K562 (cell line): ENCODE data around the gene CDHR2. TPM values are rescaled to one million over a fixed set of nuclear protein-coding genes. Genes with fewer than 3 reads are reported as not detected.

ENCODE experiments used
- ATAC-seq: fragments of 200-7000 bp; cut with Tn5 transposase; 3 replicates; pipeline ENCODE4 v1.9.1; 2020; ENCODE audit warnings: moderate library complexity
- BruUV-seq: library from RNA; stranded (reverse); fragments of 400-500 nt; replicated peaks from 2 replicates; lab custom pipeline; 2021; lab: Mats Ljungman, UMichigan
- CTCF ChIA-PET: fragments of 300-600 bp; formaldehyde crosslinking; extraction: SDS; loops from one replicate; lab custom pipeline; 2021; ENCODE audit warnings: low intra/inter-chr PET ratio; lab: Yijun Ruan, JAX
- POLR2A ChIA-PET: fragments of 300-600, 350-650 bp; sonication (Branson Sonifier 250); formaldehyde crosslinking; extraction: SDS; loops from one replicate; lab custom pipeline; 2021; ENCODE audit warnings: antibody characterized with exemption, inconsistent platforms; lab: Yijun Ruan, JAX
- DNase-seq, 4 experiments: peaks; one replicate each; pipeline versions ENCODE4 v3.0.0 to v3.0.0-alpha.2; 2011 to 2018; ENCODE audit warnings: low spot score in 3 of 4, mixed read lengths in 3 of 4; ENCODE audit errors: extremely low read depth in 1 of 4
- FAIRE-seq: peaks from 2 replicates; lab custom pipeline; 2011; peaks lifted over from hg19 to GRCh38; lab: Jason Lieb, UNC
- H2AFZ ChIP-seq: 2 replicates; pipeline ENCODE4 v1.6.0; 2011; ENCODE audit warnings: low read depth, low read length, control low read depth, inconsistent platforms
- H3K27ac ChIP-seq: fragments of 200-600 bp; 3 replicates; pipeline ENCODE4 v1.8.0; 2011; ENCODE audit warnings: low read depth, mild to moderate bottlenecking, control low read depth, inconsistent platforms, low read length, moderate library complexity, mixed read lengths; ENCODE audit errors: extremely low read depth
- H3K27me3 ChIP-seq, 2 experiments: fragments of 300-600 bp in 1 of 2; 2 replicates in 1 of 2; 3 replicates in 1 of 2; pipeline versions ENCODE4 v1.6.0 to v1.8.0; 2011; ENCODE audit warnings: inconsistent platforms in 2 of 2, low read length in 2 of 2, mild to moderate bottlenecking in 1 of 2, mixed read lengths in 1 of 2, moderate library complexity in 1 of 2; ENCODE audit not compliant: control insufficient read depth in 2 of 2, insufficient read depth in 2 of 2
- H3K36me3 ChIP-seq: fragments of 300-600 bp; 3 replicates; pipeline ENCODE4 v1.8.0; 2011; ENCODE audit warnings: mild to moderate bottlenecking, low read length, inconsistent platforms; ENCODE audit not compliant: control insufficient read depth, insufficient read depth
- H3K4me1 ChIP-seq, 2 experiments: fragments of 200-600 bp in 1 of 2; replicated peaks in 1 of 2; 2 replicates in 1 of 2; 3 replicates in 1 of 2; pipeline versions ENCODE4 v1.5.1 to v1.8.0; 2011; ENCODE audit warnings: inconsistent platforms in 2 of 2, low read length in 2 of 2, mild to moderate bottlenecking in 1 of 2, mixed read lengths in 1 of 2, moderate library complexity in 1 of 2; ENCODE audit not compliant: control insufficient read depth in 2 of 2, insufficient read depth in 2 of 2
- H3K4me2 ChIP-seq: 2 replicates; pipeline ENCODE4 v1.6.1; 2011; ENCODE audit warnings: low read length, control low read depth, inconsistent platforms, mixed read lengths; ENCODE audit not compliant: insufficient read depth
- H3K4me3 ChIP-seq: fragments of 200-600 bp; sonication (generic), shearing (Covaris generic); 2 replicates; pipeline ENCODE4 v1.5.1; 2016; ENCODE audit warnings: control low read depth, inconsistent platforms
- H3K79me2 ChIP-seq: fragments of 200-600 bp; 3 replicates; pipeline ENCODE4 v1.8.0; 2011; ENCODE audit warnings: low read length, inconsistent platforms; ENCODE audit not compliant: control insufficient read depth, insufficient read depth
- H3K9ac ChIP-seq, 2 experiments: 2 replicates each; pipeline versions ENCODE4 v1.6.0 to v1.6.1; 2011; ENCODE audit warnings: low read depth in 2 of 2, low read length in 2 of 2, control low read depth in 1 of 2, inconsistent platforms in 1 of 2, mild to moderate bottlenecking in 1 of 2, mixed read lengths in 1 of 2; ENCODE audit not compliant: insufficient read depth in 1 of 2
- H3K9me1 ChIP-seq: one replicate; pipeline ENCODE4 v1.6.0; 2011; ENCODE audit warnings: inconsistent platforms, mild to moderate bottlenecking, low read length, moderate library complexity; ENCODE audit not compliant: control insufficient read depth, insufficient read depth
- H3K9me3 ChIP-seq: replicated peaks from 2 replicates; pipeline ENCODE4 v1.5.1; 2011; ENCODE audit warnings: low read depth, low read length, inconsistent platforms; ENCODE audit not compliant: control insufficient read depth, insufficient read depth
- H4K20me1 ChIP-seq: replicated peaks from 2 replicates; pipeline ENCODE4 v1.6.1; 2011; ENCODE audit warnings: low read length, inconsistent platforms, mixed read lengths; ENCODE audit not compliant: control insufficient read depth, insufficient read depth
- CREM ChIP-seq: IDR thresholded peaks from 2 replicates; pipeline ENCODE4 v1.6.1; 2014; ENCODE audit warnings: antibody characterized with exemption, low read depth
- ELF2 ChIP-seq: fragments of 250-450 bp; sonication (Bioruptor Pico); IDR thresholded peaks from 2 replicates; pipeline ENCODE4 v1.5.0; 2021; ENCODE audit warnings: mild to moderate bottlenecking
- FOXK1 ChIP-seq: sonication (generic); formaldehyde crosslinking; IDR thresholded peaks from 2 replicates; pipeline ENCODE4 v1.8.0; 2022; ENCODE audit warnings: missing genetic modification reagents, mild to moderate bottlenecking, borderline replicate concordance
- GABPB2 ChIP-seq: fragments of 250-450 bp; sonication (Bioruptor Pico); conservative IDR thresholded peaks from 2 replicates; pipeline ENCODE4 v1.5.1; 2021; ENCODE audit warnings: mild to moderate bottlenecking
- MAFG ChIP-seq: fragments of 450-650 bp; conservative IDR thresholded peaks from 2 replicates; pipeline ENCODE4 v1.6.1; 2016; ENCODE audit warnings: missing genetic modification characterization, missing compliant biosample characterization
- MBD2 ChIP-seq: sonication (generic); IDR thresholded peaks from 2 replicates; pipeline ENCODE4 v1.6.1; 2016; ENCODE audit warnings: low read depth, borderline replicate concordance
- MYNN ChIP-seq, 2 experiments: sonication (generic); formaldehyde crosslinking in 1 of 2; IDR thresholded peaks; 2 replicates each; pipeline versions ENCODE4 v1.5.0 to v1.6.1; 2016 to 2020; ENCODE audit warnings: antibody characterized with exemption in 1 of 2, missing genetic modification reagents in 1 of 2
- NELFE ChIP-seq: IDR thresholded peaks from 2 replicates; pipeline ENCODE4 v1.6.1; 2011; ENCODE audit warnings: mild to moderate bottlenecking; ENCODE audit not compliant: insufficient read depth, insufficient read length
- PHF20 ChIP-seq: fragments of 450-650 bp; IDR thresholded peaks from 2 replicates; pipeline ENCODE4 v1.6.1; 2018; ENCODE audit not compliant: partially characterized antibody
- ZNF217 ChIP-seq: sonication (generic); formaldehyde crosslinking; IDR thresholded peaks from 2 replicates; pipeline ENCODE4 v1.8.0; 2022; ENCODE audit warnings: mild to moderate bottlenecking, missing genetic modification reagents
- ZNF232 ChIP-seq: sonication (generic); formaldehyde crosslinking; IDR thresholded peaks from 2 replicates; pipeline ENCODE4 v1.8.0; 2022; ENCODE audit warnings: mild to moderate bottlenecking, missing genetic modification reagents
- ZNF347 ChIP-seq: fragments of 450-650 bp; formaldehyde crosslinking; IDR thresholded peaks from 2 replicates; pipeline ENCODE4 v1.4.0; 2020; ENCODE audit warnings: low read depth, mild to moderate bottlenecking, moderate library complexity
- ZNF384 ChIP-seq: IDR thresholded peaks from 2 replicates; pipeline ENCODE4 v1.6.1; 2012; ENCODE audit warnings: low read depth, low read length, improper control_type of control experiment
- ZNF507 ChIP-seq: conservative IDR thresholded peaks from 2 replicates; pipeline ENCODE4 v1.6.1; 2017; ENCODE audit warnings: missing genetic modification characterization, missing compliant biosample characterization
- ZNF766 ChIP-seq: fragments of 200-800 bp; sonication (Bioruptor generic); conservative IDR thresholded peaks from 2 replicates; pipeline ENCODE4 v1.6.1; 2016; ENCODE audit warnings: missing genetic modification characterization, missing compliant biosample characterization
- WGBS: fragments of 100-300 bp; shearing (Covaris generic); methylation state at CpG from one replicate; pipeline ENCODE4 v1.1.6; 2016; ENCODE audit warnings: low coverage, mixed read lengths; ENCODE audit not compliant: insufficient coverage; ENCODE audit errors: missing lambda C conversion rate; 5-methylcytosine and 5-hydroxymethylcytosine counted together
- in situ Hi-C: fragments of 300-500 bp; cut with MboI; formaldehyde crosslinking; loops from 4 replicates; pipeline ENCODE4 v1.15.0; 2018; ENCODE audit warnings: inconsistent platforms, mixed read lengths
- intact Hi-C: fragments of 100-400 bp; cut with micrococcal nuclease; formaldehyde crosslinking; loops from 2 replicates; pipeline ENCODE4 v1.14.2; 2022
- polyA plus RNA-seq, 8 experiments: library from polyadenylated mRNA; depleted of rRNA in 4 of 8; stranded (reverse) in 5 of 8; unstranded in 3 of 8; fragments of >200 nt; fragmentation: Nextera tagmentation in 2 of 8; fragmentation: Illumina TruSeq in 1 of 8; extraction: Ambion mirVana in 2 of 8; extraction: Trizol in 1 of 8; gene quantifications; 2 replicates each; pipeline versions ENCODE4 v1.2.1 to v1.2.3, GENCODE V29; 2011 to 2014; ENCODE audit warnings: inconsistent platforms in 1 of 8, missing spikeins in 1 of 8
- total RNA-seq, 7 experiments: library from RNA; depleted of rRNA in 6 of 7; stranded (reverse); fragments of >200 nt in 6 of 7; fragmentation: Illumina TruSeq in 2 of 7; extraction: Trizol in 2 of 7; gene quantifications; 2 replicates each; pipeline versions ENCODE4 v1.2.1 to v1.2.3, GENCODE V29; 2011 to 2021; ENCODE audit warnings: low replicate concordance in 1 of 7
- TF ChIP-seq, protein P1 (sequence below): fragments of 250-450 bp; sonication (Bioruptor Pico); IDR thresholded peaks from 2 replicates; pipeline ENCODE4 v1.9.0; 2021; ENCODE audit warnings: mild to moderate bottlenecking

CDHR2 gene
- total and polyA plus RNA-seq, 9 of the 15 experiments (the other 6 are each of a cell fraction or from before 2014, with no cell fraction given), result 0.01 to 0.62 (median 0.09) TPM; not detected in 2

- H3K9me1 ChIP-seq, result no peaks in the 10 kb centered on the region
- FAIRE-seq (no peak), ATAC-seq (no peak; the same call in 2 of the 3 replicates), DNase-seq (no peak)
- H3K9ac ChIP-seq, result no peak overlapping the region
- H3K27me3 ChIP-seq, result peaks cover 13 to 20% of the 10 kb centered on the region in 2 experiments; a peak in 3 of 5 replicates
- POLR2A ChIA-PET, result interaction anchor here (1.3 to 1.5 kb wide), 2 partner anchors 14 to 16 kb away, joined by 3 to 4 read pairs; no protein-coding TSS in a partner anchor
- no peak overlapping the region for H3K4me2 ChIP-seq
- CTCF ChIA-PET, result no interaction called here
- peaks cover 0 to 5% of the 10 kb centered on the region in 2 experiments; a peak in 2 of 5 replicates for H3K4me1 ChIP-seq
- intact Hi-C loops (no loop called here), in situ Hi-C loops (no loop called here)
- BruUV-seq, result no TSS peak
- H3K4me3 ChIP-seq, result no peak overlapping the region
- no peaks in the 10 kb centered on the region for H3K9me3 ChIP-seq
- no peaks in the 10 kb centered on the region for H3K79me2 ChIP-seq
- no peak for TF ChIP-seq ZNF384
- 4% methylated on average over 16 of the region's 16 CpGs for WGBS
- H3K27ac ChIP-seq, result no peak overlapping the region
- no peaks in the 10 kb centered on the region for H3K36me3 ChIP-seq
- no peak overlapping the region for H2AFZ ChIP-seq
- H4K20me1 ChIP-seq, result no peaks in the 10 kb centered on the region
These were observed 29.1 kb upstream of the CDHR2 start for GRCh38 chr5:176519810-176520720.

- Histone ChIP-seq H3K9me1 (no peaks in the 10 kb centered on the region), H3K27ac (no peak overlapping the region), H3K4me2 (no peak overlapping the region), H2AFZ (no peak overlapping the region), H3K36me3 (no peaks in the 10 kb centered on the region), H3K9me3 (no peaks in the 10 kb centered on the region), H3K4me1 (peaks cover 0 to 5% of the 10 kb centered on the region in 2 experiments; a peak in 2 of 5 replicates), H3K9ac (no peak overlapping the region), H3K4me3 (no peak overlapping the region), H4K20me1 (no peaks in the 10 kb centered on the region), H3K79me2 (no peaks in the 10 kb centered on the region), H3K27me3 (peaks cover 13 to 20% of the 10 kb centered on the region in 2 experiments; a peak in 3 of 5 replicates)
- DNase-seq, result no peak
- FAIRE-seq, result no peak
- WGBS, result 33% methylated on average over 6 of the region's 7 CpGs
- no peak for ATAC-seq
- BruUV-seq, result no TSS peak
- intact Hi-C loops, result no loop called here
- POLR2A ChIA-PET, result interaction anchor here (0.8 to 1.4 kb wide), 5 partner anchors 10 to 18 kb away, joined by 3 to 5 read pairs (median 3); no protein-coding TSS in a partner anchor
- CTCF ChIA-PET, result no interaction called here
- in situ Hi-C loops, result no loop called here
- TF ChIP-seq FOXK1 (CRISPR knock-in tag), result no peak
- no peak for TF ChIP-seq MYNN (IDR thresholded peaks at IDR 0.05)
- no peak for TF ChIP-seq MYNN (CRISPR knock-in tag; IDR thresholded peaks at IDR 0.05)
- TF ChIP-seq ZNF232 (CRISPR knock-in tag), result no peak
- TF ChIP-seq NELFE, result no peak
- no peak for TF ChIP-seq ZNF347 (CRISPR knock-in tag)
- no peak for TF ChIP-seq MAFG (tag)
- no peak for TF ChIP-seq CREM
- TF ChIP-seq, protein P1, sequence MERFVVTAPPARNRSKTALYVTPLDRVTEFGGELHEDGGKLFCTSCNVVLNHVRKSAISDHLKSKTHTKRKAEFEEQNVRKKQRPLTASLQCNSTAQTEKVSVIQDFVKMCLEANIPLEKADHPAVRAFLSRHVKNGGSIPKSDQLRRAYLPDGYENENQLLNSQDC (CRISPR knock-in tag), result no peak
- no peak for TF ChIP-seq ZNF766 (CRISPR knock-in tag)
- no peak for TF ChIP-seq ZNF217 (CRISPR knock-in tag)
- no peak for TF ChIP-seq GABPB2 (CRISPR knock-in tag)
- TF ChIP-seq MBD2, result no peak
- no peak for TF ChIP-seq PHF20
- TF ChIP-seq ELF2, result no peak
- TF ChIP-seq ZNF507 (tag), result no peak
These were observed 27.9 kb upstream of the CDHR2 start for GRCh38 chr5:176521286-176521685.
